ENCODE measurements around the gene EGLN1. TPM values are rescaled to one million over a fixed set of nuclear protein-coding genes. Genes with fewer than 3 reads are reported as not detected.

EGLN1 gene
- polyA plus RNA-seq, 2 of the 4 experiments (the other 2 are of a cell fraction), result 57.7 to 156 TPM

- TF ChIP-seq HOXB13 (CRISPR knock-in tag; IDR thresholded peaks at IDR 0.05; ENCODE audit: low read depth) (no peak), EP300 (IDR thresholded peaks at IDR 0.05) (no peak), HES2 (IDR thresholded peaks at IDR 0.05) (no peak), CHD2 (IDR thresholded peaks at IDR 0.05; ENCODE audit: low read length, partially characterized antibody) (no peak), MAZ (IDR thresholded peaks at IDR 0.05; ENCODE audit: borderline replicate concordance, low read depth, low read length) (no peak), ZSCAN20 (CRISPR knock-in tag; IDR thresholded peaks at IDR 0.05) (no peak), RAD21 (conservative IDR thresholded peaks at IDR 0.05 in 1 of 2, IDR thresholded peaks at IDR 0.05 in 1 of 2) (peak; percentile 27 to 36; a peak in 2 of 5 replicates), SREBF2 (IDR thresholded peaks at IDR 0.05) (no peak), GATA3 (IDR thresholded peaks at IDR 0.05; ENCODE audit: borderline replicate concordance) (no peak; the same call in 1 of the 2 replicates), TP53 (CRISPR knock-in tag; IDR thresholded peaks at IDR 0.05) (no peak), JUNB (IDR thresholded peaks at IDR 0.05) (0 out of 2 replicates have a peak, but pooled peaks have one; percentile 23), JUN (IDR thresholded peaks at IDR 0.05) (no peak), FOSB (CRISPR knock-in tag; IDR thresholded peaks at IDR 0.05) (no peak), ELK1 (IDR thresholded peaks at IDR 0.05; ENCODE audit: low read depth, low read length) (no peak)
Observed at GRCh38 chr1:231393668-231394067, 28.4 kb downstream of the EGLN1 start (continued).

- ChIA-PET CTCF (interaction anchor here (0.8 to 2.5 kb wide), 11 partner anchors 12 to 136 kb away, joined by 3 to 8 read pairs (median 4); partner anchors contain the start of gene TSNAX), POLR2A (no interaction called here)
- Histone ChIP-seq H3K4me1 (peaks cover 87% of the 10 kb centered on the region), H3K9me3 (no peaks in the 10 kb centered on the region), H3K4me3 (no peak overlapping the region), H3K4me2 (peak overlapping the region; percentile 80), H3K27ac (peak overlapping the region; percentile 80 to 87)
- 48% methylated on average over 1 of the region's 1 CpG for WGBS (ENCODE audit: missing lambda C conversion rate)
- DNase-seq (ENCODE audit: low read depth in 1 of 2, low spot score in 1 of 2) (peak in 1 of 2 experiments; percentile 50), ATAC-seq (peak; percentile 7 to 45; a peak in 2 of 6 replicates), FAIRE-seq (no peak)
- TF ChIP-seq REST (IDR thresholded peaks at IDR 0.05) (peak; percentile 42; the same call in 1 of the 2 replicates), ZC3H11A (IDR thresholded peaks at IDR 0.05) (no peak), MAX (IDR thresholded peaks at IDR 0.05) (0 out of 2 replicates have a peak, but pooled peaks have one; percentile 17), ZSCAN20 (CRISPR knock-in tag; IDR thresholded peaks at IDR 0.05) (no peak), KDM5A (IDR thresholded peaks at IDR 0.05) (no peak)
Observed at GRCh38 chr1:231392389-231393131, 29.5 kb downstream of the EGLN1 start.

- ChIA-PET POLR2A (no interaction called here), CTCF (interaction anchor here (1.1 to 1.9 kb wide), 2 partner anchors 9 to 33 kb away, joined by 3 to 5 read pairs; no protein-coding TSS in a partner anchor)
- H3K9me3 ChIP-seq, result no peaks in the 10 kb centered on the region
- no peak overlapping the region for H3K4me3 ChIP-seq
- DNase-seq (ENCODE audit: low read depth in 1 of 2, low spot score in 1 of 2), result no peak
- peak overlapping the region; percentile 43 to 75; a peak in 5 of 6 replicates for H3K27ac ChIP-seq
- peaks cover 90% of the 10 kb centered on the region for H3K4me1 ChIP-seq
- FAIRE-seq, result no peak
- H3K4me2 ChIP-seq, result peak overlapping the region; percentile 53
- peak in 1 of 2 experiments; percentile 27; a peak in 2 of 6 replicates for ATAC-seq
- 32% methylated on average over 2 of the region's 2 CpGs for WGBS (ENCODE audit: missing lambda C conversion rate)
- TF ChIP-seq POLR2A (IDR thresholded peaks at IDR 0.05; ENCODE audit: low read length), result no peak
- no peak for TF ChIP-seq FOSB (CRISPR knock-in tag; IDR thresholded peaks at IDR 0.05)
- no peak for TF ChIP-seq PBX3 (IDR thresholded peaks at IDR 0.05)
- no peak for TF ChIP-seq POLR2AphosphoS2 (conservative IDR thresholded peaks at IDR 0.05; ENCODE audit: low read length)
- no peak for TF ChIP-seq ESRRA (IDR thresholded peaks at IDR 0.05; ENCODE audit: borderline replicate concordance, low read length)
- no peak for TF ChIP-seq BHLHE40 (IDR thresholded peaks at IDR 0.05; ENCODE audit: low read depth, low read length)
- no peak for TF ChIP-seq CTCF (IDR thresholded peaks at IDR 0.05)
- TF ChIP-seq ZFP36 (IDR thresholded peaks at IDR 0.05; ENCODE audit: borderline replicate concordance, partially characterized antibody), result no peak
- no peak for TF ChIP-seq GATA3 (IDR thresholded peaks at IDR 0.05; ENCODE audit: borderline replicate concordance)
- TF ChIP-seq HOXA7 (CRISPR knock-in tag; IDR thresholded peaks at IDR 0.05), result no peak
Observed at GRCh38 chr1:231390071-231390470, 32.0 kb downstream of the EGLN1 start.

Data from A549 (cell line).